ENCODE data around the gene LHX5.

DNA sequence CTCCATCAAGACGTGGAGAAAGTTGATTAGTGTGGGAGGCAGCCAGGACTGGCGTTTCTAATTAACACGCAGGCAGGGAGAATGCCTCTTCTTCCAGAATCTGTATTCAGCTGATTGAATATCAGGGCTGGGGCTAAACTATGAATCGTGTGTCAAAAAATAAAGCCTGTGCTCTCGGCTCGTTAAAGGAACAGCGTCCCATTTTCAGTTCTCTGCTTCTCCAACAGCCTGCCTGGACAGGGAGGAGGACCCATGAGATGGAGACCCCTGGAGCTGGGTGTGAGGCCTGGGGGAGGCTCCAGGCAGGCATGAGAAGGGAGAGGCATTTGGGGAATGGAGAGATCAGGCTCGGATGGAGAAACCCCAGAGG is 28.6 kb upstream of the LHX5 start:
- TF ChIP-seq CTCF (IDR thresholded peaks at IDR 0.05) = no peak
- TF ChIP-seq POLR2A (IDR thresholded peaks at IDR 0.05) = no peak

Data from Peyer's patch (tissue), 4 donors.